ENCODE measurements around the gene NR3C2. TPM values are rescaled to one million over a fixed set of nuclear protein-coding genes. Genes with fewer than 3 reads are reported as not detected.
A peak's percentile ranks its signal among the peaks of the same experiment; 100 is the strongest.

NR3C2 gene
- total RNA-seq, 1 donor from 2014 or later: 25.9 TPM

DNA sequence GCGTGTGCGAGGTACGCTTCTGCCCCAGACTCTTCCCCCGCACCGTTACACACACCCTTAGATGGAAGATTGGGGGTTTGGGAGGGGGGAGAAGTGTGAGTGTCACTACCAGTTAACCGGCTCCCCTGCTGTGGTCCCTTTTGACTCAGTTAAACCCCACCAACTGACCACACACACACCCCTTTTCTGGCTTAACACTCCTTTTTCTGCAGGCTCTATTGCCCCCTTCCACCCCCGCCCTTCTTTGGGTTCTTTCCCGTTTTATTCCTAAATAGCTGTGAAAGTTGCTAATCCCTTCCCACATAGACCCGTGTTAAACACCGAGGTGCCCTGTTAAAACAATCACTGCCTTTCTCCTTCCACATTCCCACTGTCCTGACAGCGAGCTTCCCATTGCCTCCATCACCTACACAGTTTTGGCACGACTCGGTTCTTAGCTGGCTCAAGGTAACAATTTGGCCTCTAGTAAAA lies 3.7 kb upstream of the NR3C2 start:
- no peaks in the 10 kb centered on the region for H3K36me3 ChIP-seq
- peaks cover 20% of the 10 kb centered on the region for H3K4me1 ChIP-seq
- H3K27ac ChIP-seq: peak overlapping the region; percentile 97
- ATAC-seq (no peak), DNase-seq (no peak)
- intact Hi-C loops (cut with DNase I): no loop called here
- TF ChIP-seq, protein P1, sequence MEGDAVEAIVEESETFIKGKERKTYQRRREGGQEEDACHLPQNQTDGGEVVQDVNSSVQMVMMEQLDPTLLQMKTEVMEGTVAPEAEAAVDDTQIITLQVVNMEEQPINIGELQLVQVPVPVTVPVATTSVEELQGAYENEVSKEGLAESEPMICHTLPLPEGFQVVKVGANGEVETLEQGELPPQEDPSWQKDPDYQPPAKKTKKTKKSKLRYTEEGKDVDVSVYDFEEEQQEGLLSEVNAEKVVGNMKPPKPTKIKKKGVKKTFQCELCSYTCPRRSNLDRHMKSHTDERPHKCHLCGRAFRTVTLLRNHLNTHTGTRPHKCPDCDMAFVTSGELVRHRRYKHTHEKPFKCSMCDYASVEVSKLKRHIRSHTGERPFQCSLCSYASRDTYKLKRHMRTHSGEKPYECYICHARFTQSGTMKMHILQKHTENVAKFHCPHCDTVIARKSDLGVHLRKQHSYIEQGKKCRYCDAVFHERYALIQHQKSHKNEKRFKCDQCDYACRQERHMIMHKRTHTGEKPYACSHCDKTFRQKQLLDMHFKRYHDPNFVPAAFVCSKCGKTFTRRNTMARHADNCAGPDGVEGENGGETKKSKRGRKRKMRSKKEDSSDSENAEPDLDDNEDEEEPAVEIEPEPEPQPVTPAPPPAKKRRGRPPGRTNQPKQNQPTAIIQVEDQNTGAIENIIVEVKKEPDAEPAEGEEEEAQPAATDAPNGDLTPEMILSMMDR (IDR thresholded peaks at IDR 0.05): no peak
- H3K9me3 ChIP-seq: no peaks in the 10 kb centered on the region
- H3K4me3 ChIP-seq: peak overlapping the region; percentile 94
- no peaks in the 10 kb centered on the region for H3K27me3 ChIP-seq

DNA sequence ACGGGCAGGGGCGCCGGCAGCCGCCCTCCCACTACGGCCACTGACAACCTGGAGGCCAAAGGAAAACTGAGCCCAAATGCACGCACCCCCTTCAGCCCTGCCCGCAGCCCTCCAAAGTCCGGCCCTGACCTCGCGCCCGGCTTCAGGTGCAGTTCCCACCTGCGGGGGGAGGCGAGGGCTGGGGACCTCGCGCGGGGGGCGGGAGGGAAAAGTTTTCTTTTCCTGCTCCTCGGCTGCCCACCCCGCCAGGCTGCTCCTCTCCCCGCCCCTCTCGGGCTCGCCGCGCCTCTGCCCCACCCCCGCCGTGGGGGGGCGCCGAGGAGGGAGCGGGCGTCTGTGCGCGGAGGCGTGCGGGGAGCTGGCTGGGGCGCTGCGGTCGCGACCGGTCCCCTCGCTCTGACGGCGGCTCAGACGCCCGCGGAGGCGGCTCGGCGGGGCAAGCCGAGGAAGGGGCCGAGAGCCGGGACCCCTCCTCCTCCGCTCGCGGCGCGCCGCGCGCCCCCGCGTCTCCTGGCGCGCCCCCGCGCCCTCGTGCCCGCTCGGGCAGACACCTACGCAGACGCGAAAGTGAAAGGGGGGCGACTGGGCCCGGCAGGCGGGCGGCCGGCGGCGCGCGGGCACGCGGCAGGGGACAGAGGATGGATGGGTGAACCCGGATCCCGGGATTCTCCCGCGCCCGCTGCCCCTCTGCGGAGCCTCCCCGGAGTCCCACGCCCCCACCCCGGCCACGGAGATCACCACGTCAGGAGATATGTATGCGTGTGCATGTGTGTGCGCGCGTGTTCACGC lies 3.1 kb upstream of the NR3C2 start:
- Histone ChIP-seq H3K4me3 (peak overlapping the region; percentile 94), H3K27me3 (no peaks in the 10 kb centered on the region), H3K9me3 (no peaks in the 10 kb centered on the region), H3K36me3 (no peaks in the 10 kb centered on the region), H3K27ac (peak overlapping the region; percentile 97), H3K4me1 (peaks cover 23% of the 10 kb centered on the region)
- ATAC-seq (peak; percentile 52), DNase-seq (peak; percentile 84)
- intact Hi-C loops (cut with DNase I): no loop called here
- TF ChIP-seq, protein P1 (IDR thresholded peaks at IDR 0.05): no peak

DNA sequence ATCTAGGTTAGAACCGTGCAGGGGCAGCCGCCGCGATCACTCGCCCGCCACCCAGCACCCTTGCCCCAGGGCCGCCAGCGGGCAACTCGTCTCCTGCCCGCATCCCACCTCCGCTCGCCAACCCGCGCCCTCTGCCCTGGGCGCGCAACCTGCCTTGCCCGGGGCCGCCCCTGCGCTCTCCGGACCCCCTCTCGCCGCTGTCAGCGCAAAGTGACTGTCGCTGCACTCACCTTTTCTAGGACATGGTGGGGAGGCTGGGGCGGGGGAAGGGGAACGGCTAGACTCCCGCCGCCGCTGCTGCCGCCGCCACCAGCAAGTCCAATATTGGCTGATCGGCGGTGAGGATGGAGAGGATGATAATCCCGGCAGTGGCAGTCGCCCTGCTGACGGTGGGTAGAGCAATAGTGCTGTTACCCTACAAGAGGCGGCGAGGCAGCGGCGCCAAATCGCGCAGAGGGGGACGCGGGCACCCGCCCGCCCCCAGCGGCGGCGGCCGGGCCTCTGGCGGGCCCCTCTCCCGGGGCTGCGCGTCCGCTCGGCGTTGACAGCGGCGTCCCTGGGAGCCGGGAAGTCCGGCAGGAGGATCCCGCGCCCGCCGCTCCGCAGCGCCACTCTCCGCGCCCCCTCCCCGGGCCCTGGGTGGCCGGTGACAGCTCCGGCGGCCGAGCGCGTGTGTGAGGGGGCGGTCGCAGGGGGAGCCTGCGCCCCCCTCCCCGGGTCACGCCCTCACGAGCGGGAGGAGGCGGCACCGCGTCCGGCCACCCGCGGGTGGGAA lies 2.3 kb upstream of the NR3C2 start:
- Histone ChIP-seq H3K27ac (peak overlapping the region; percentile 97), H3K4me3 (peak overlapping the region; percentile 94), H3K4me1 (peaks cover 27% of the 10 kb centered on the region), H3K36me3 (no peaks in the 10 kb centered on the region), H3K27me3 (no peaks in the 10 kb centered on the region), H3K9me3 (no peaks in the 10 kb centered on the region)
- TF ChIP-seq, protein P1 (IDR thresholded peaks at IDR 0.05): no peak
- DNase-seq: peak; percentile 82
- ATAC-seq: peak; percentile 1
- intact Hi-C loops (cut with DNase I): no loop called here

DNA sequence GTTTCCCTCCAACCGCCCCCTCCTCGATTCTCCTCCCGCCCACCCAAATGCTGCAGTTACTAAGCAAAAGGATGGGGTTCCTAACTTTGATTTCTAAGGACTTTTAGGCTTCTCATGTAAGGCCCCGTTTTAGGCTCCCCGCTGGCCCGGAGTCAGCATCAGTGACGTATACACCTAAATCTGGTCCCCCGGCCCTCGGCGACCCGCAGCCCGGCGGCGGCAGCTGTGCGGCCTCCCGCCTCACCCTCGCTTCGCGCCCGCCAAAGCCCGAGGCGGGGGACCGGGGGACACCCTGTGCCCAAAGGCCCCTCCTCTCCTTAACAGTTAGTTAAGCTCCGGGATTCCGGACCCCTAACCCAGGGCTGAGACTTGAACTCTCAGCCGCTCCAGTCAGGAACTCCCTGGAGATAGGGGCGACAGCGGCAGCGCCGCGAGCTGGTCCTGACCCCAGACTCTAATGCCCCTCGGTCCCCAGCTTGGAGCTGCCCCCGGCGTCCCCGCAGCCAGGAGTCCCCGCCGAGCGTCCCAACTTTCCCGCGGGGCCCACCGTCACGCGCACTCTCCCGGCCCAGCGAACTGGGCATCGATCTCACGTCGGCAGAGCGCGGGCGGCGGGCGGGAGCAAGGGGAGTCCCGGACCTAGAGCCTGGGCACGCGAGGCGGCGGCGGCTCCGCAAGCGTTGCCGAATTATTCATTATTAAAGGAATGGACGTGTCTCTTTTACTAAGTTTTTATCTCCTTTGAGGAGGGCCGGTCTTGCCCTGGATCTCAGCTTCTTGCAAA lies 1.5 kb upstream of the NR3C2 start:
- peaks cover 29% of the 10 kb centered on the region for H3K4me1 ChIP-seq
- no peaks in the 10 kb centered on the region for H3K36me3 ChIP-seq
- DNase-seq: peak; percentile 82
- TF ChIP-seq, protein P1 (IDR thresholded peaks at IDR 0.05): no peak
- ATAC-seq: no peak
- peak overlapping the region; percentile 94 for H3K4me3 ChIP-seq
- H3K9me3 ChIP-seq: no peaks in the 10 kb centered on the region
- no peaks in the 10 kb centered on the region for H3K27me3 ChIP-seq
- intact Hi-C loops (cut with DNase I): no loop called here
- peak overlapping the region; percentile 97 for H3K27ac ChIP-seq

DNA sequence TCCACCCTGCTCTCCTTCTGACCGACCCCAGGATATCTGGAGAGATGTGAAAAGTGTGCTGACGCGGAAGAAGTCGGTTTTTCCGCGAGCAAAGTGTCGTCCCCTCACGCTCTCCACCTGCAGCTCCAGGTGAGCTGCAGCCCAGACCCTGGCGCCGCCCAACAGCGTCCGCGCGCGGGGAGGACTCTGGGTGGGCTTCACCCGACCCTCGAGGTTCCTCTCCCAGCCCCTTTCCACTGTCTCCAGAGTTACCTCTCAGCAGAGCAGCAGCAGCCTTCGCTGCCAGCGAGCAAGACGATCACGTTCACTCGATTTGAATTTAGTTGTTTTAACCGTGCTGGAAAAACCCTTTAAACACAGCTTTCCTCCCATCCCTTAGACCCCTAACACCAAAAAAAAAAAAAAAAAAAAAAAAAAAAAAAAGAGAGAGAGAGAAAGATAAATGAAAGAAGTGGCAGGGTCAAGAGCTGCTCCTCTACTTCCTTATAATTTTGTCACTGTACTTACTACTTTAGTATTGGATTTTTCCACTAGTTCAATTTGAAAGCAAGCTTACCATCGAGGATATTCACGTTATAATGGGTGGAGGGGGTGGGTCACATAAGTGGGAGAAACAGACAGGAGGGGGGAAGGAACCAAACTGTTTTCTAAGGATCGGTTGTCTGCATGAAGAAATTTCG lies 758 bp upstream of the NR3C2 start:
- Histone ChIP-seq H3K9me3 (no peaks in the 10 kb centered on the region), H3K4me3 (peak overlapping the region; percentile 94), H3K4me1 (peaks cover 28% of the 10 kb centered on the region), H3K27me3 (no peaks in the 10 kb centered on the region), H3K36me3 (no peaks in the 10 kb centered on the region), H3K27ac (peak overlapping the region; percentile 97)
- TF ChIP-seq, protein P1 (IDR thresholded peaks at IDR 0.05): no peak
- intact Hi-C loops (cut with DNase I): no loop called here
- DNase-seq (no peak), ATAC-seq (no peak)
